Measurements from ENCODE around the gene COBL.

Gene COBL

DNA sequence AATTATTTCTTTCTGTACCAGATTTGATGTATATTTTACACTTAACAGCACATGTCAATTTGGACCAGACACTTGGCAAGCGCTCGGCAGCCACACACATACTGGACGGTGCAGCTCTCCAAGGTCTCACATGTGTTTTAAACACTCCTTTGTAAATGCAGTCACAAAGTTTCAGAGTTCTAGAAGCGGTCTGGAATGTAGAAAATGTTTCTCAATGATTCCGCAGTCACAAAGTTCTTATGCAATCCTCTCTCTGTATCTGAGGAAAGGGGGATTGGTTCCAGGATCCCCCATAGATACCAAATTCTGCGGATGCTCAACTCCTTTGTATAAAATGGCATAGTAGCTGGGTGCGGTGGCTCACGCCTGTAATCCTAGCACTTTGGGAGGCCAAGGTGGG lies 280.9 kb downstream of the COBL start:
- DNase-seq = no peak

DNA sequence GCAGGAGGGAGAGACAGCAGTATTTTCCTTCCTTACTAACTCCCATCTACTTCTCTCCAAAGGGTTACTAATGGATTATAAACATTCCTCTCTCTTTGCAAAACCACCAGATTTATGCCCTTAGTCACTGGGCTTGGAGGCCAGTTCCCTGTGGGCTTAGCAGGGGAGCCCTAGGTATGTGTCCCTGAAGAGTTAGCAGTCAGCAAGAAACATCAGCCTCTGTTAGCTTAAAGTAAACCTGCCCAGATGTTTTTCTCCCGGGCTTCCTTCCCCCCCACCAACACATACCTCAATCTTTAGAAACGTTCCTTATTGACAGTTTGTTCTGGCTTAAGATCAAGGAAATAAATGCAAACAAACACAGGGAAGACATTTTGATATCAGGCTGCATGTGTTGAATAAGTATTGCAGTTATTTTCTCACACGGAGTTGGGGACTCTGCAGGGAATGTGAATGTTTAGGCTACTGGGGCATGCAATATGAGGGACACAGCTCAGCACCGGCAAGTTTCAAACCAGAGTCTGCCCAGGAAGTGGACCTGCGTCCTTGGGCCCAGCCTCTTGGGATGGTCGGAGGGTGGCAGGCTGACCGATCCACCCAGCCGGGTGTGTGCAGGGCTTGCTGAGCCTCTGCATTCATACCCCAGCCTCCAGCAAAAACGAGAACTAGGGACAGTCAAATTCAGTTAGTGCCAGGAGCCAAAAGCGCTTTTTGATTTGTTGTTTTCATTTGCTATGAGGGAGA lies 281.9 kb downstream of the COBL start:
- DNase-seq = no peak

DNA sequence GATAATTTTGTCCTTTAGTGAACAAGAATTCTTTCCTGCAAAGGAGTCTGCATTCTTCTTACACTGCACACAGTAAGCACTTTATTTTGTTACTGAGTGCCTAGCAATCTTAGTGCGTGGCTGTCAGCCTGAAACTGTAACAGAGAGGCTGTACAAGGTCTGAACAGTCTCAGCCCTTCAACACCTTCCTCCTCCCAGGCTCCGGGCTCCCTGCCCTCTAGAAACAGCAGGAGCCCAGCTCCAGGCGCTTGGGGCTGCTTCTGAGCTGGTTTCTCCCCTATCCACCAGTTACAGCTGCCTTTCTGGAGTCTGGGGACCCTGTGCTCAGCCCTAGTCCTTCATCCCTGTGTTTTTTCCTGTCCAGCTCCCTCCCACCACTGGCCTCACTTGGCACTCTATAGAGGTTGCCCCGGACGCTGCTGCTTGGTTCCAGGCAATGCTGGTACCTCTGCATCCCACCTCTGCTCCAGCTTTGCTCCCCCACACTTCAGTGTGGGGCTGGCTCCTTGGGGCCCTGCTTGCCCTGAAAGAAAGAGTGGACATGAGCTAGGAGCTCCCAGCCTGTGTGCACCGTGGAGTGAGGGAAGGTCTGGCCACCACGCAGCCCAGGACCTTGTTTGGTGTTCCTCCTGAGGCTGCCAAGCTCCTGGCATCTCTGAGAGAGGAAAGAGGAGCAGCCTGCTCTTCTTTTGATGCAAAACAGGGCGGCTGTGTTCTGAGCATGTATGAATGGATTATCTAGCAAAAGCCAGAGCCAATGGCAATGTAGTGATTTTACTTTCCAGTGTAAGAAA lies 282.7 kb downstream of the COBL start:
- DNase-seq = no peak

DNA sequence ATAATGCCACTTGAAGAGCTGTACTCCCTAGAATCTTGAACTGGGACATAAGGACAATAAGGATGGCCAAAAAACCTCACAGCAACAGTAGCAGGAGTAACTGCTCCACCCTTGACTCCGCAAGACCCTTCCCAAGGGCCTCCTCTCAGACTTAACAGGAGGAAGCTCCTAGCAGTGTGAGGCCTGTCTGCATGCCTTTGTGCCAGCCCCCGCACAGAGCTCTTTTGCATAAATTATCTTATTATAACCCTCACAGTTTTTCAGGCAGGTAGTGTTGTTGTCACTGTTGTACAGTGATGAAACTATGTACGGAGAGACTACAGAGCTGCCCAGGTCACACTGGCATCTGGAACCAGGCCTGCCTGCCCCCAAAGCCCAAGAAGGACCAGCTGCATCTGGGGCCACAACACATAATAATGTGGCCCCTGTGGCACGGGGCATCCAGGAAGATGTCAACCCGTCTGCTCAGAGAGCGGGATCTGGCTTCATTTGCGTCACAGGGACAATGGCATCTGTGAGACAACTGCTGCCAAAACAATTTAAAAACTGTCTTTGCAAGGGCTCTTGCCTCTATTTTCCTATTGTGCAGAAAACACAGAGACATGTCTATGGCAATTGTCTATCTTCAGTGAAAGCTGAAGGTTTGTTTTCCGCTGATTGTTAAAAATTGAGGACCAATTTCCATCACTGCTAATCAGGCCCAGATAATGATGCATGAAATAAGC lies 284.7 kb downstream of the COBL start:
- DNase-seq = no peak

DNA sequence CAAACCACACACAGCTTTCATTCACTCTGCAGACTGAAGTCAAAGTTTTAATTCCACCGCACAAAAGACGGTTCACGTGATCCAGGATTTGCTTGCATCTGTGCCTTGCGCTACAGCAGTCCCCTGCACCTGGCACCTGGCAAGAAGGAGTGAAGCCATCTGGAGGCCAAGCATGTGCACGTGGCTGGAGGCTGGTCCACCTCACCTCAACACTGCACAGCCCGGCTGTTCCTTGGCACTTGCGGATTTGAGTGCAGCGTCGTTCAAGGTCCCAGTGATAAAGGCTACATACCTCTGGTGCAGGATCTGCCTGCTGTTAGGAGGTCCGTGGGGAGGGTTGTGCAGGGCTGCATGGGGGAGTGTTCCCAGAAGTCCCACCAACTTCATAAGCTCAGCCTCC lies 285.4 kb downstream of the COBL start:
- DNase-seq = no peak

DNA sequence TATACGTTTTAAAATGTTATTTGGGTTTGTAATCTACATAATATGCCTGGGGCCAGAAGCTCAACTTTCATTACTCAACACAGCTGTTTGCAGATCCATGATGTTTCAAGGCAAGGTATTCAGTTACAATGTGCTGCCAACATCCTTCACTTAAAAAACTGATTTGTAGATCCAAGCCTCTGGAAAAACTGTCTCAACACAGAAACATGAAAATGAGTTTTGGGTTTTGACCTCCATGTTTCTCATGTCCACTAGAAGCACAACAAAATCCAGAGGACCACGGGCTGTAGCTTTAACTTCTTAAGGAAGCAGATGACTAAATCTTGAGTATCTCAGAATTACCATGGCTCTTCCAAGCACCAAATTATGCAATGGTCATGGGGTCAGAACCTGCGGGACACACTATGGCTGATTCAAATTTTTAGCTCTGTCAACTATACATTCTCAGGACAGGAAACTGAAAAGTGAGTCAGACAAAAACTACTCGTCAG lies 286.9 kb downstream of the COBL start:
- DNase-seq = no peak

DNA sequence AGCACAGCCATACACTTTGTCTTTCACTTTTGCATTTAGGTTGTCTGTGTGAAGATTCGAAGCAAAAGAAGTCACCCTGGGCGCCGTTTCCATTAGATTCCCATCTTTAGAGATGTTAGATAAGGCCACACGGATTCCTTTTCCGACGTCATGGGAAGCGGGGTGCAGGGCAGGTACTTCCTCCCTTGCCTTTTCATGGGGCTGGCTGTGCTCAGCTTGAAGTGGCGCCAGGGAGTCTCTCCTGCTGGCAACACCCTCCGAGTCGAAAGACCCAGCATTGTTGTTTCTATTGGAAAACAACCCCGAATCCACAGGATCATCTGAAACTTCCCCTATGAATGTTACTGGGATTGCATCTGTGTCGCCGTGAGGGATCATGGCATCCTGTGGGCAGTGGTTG lies 287.5 kb downstream of the COBL start:
- no peak for DNase-seq

DNA sequence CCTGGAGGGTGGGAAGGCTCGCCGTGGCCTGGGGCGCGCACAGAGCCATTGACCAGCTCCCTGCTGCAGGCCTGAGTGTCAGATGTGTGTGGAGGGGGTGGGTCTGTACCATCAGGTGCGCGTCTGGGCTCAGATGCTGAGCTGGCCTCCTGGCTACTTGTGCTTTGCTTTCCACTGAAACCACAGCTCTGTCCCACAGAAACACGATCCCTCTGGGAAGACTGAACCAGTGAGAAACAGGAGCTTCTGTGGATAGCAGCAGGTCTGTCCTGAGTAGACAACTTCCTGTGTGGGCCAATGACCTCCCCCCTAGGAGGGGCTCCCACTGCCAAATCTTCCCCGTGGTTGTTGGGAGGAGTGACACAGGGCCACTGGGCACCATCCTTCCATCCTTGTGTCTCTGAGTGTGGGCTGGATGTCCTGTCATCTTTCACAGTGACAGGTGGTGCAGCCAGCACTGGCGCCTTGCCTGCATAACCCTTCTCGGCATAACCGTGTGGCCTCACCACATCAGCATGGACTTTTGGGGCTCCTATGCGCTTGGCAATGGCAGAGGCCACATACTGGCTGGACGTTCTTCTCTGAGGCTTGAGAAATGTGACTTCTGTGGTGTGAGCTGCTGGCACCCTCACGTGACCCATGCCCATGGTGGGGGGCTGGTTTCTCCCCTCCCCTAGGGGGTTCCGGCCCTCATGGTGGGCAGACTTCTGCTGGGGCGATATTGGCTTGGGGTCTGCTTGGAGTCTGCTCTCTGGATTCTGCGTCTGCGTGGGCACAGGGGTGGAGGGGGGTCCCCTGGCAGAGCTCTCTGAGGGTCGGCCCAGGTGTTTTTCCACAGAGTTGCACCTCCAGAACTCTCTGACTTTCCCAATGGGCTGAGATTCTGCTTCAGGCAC lies 288.4 kb downstream of the COBL start:
- no peak for DNase-seq

DNA sequence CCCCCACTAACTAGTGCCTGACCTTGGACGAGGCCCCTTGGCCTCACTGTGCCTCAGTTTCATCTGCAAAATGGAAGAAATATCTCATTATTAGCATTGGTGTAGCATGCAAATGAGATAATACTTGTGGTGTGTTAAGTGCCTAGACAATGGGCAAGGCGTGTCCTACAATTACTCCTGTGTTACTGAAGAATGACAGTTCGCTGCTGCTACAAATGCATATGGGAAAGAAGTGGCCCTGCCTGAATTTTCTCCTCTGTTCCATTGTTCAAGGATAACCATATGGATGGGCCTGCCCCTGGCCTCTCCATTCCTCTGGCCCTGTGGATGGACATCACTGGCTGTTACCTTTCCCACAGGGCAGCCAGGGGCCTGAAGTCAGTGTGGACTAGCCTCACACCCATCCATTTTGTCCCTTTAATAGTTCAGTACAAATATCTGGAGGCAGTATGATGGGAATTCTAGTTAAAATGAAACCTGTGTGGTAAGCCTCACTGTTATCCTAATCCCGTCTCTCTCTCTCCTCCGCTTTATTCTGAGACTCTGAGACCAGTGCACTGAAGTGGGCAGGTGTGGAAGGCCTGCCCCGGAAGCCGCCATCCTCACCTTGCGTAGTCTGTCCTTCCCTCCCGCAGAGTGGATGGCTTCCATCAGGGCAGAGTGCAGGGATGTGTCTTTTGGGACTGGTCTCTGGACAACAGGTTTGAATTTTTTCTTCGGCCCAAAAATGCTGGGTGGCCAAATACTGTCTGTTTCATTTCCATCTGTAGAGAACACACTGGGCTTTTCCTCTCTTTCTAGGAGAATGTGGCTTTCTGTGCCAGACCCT lies 289.3 kb downstream of the COBL start:
- no peak for DNase-seq

DNA sequence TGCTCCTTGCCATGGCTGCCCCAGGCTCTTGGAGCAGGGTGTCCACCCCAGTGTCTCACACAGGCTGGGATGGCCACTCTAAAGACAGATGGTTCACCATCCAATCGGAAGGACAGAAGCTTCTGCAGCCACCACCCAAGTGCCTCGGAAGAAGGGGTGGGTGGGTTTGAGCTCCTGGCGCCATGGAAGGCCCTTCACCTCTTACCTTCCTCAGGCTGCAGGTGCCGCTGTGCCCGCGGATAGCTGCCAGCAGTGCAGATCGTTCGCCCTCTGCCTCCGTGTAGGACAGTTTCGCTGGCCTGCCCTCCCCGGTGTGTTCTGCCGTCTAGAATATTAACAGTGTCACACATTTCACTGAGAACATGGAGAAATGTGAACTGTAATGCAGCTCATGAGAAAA lies 290.3 kb downstream of the COBL start:
- DNase-seq = no peak

DNA sequence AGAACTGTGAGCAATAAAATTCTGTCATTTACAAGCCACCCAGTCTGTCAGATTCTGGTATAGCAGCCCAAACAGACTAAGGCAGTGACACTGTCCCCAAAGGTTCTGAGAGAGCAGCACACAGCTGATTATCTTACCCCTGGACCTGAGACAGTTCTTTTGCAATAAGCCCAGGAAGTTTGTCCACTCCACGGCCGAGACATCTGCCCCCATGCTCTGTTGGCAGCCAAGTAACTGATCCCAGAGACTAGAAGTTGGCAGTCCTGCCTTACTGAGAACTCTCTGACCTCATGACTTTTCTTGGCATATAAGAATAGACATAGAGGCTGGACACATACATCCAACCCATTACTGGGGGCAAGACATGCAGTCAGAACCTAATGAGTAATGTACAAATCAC lies 290.9 kb downstream of the COBL start:
- DNase-seq = no peak

DNA sequence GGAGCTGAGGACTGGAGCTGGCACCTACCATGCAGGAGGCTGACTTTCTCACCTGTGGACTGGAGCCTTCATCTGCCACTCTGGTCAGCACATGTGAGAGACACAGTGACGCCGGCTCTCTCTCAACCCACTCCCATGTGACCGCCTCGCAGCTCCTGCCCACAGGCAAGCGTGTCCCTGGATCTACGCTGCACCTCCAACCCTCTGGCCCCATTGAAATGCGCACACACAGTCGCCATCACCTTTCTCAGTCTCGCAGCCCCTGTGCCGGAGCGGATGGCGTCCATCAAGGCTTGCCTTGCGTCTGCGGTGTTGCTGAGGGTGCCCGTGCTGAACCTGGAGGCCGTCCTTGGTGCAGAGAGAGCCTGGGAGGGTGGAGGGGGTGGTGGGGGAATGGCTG lies 291.7 kb downstream of the COBL start:
- no peak for DNase-seq

DNA sequence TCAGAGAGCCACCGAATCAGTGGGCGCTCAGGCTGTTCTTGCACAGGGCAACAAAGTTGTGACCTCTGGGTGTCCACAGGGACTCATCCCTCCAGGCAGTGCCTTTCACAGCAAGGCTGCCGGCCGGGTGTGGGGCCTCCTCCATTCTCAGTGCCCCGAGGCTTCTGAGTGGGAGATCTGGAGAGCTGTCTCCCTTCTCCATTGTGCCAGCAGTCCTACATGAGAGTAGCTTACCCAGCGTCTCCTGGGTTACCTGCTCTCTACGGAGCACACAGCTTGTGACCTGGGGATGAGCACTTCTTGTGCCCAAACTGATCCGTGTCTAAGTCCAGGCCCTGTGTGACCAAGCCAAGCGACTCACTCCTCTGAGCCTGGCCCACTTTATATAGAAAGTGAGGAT lies 293.1 kb downstream of the COBL start:
- no peak for DNase-seq

DNA sequence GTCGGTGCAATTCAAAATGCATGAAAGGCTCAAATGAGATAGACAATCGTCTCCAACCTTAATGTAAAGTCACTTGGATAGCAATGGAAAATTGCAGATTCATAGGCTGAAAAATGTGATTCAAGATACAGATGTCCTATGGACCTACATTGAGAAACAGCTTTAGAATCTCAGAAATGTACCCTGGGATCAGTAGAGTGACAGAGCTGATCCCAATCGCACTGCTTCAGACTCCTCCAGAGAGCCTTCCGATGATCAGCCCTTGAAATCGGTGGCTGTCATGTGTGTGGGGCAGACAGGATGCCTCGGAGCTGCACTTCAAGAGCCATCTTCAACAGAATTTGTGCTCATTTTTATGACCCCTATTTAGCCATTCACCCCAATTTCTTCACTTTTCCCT lies 293.8 kb downstream of the COBL start:
- DNase-seq = no peak

DNA sequence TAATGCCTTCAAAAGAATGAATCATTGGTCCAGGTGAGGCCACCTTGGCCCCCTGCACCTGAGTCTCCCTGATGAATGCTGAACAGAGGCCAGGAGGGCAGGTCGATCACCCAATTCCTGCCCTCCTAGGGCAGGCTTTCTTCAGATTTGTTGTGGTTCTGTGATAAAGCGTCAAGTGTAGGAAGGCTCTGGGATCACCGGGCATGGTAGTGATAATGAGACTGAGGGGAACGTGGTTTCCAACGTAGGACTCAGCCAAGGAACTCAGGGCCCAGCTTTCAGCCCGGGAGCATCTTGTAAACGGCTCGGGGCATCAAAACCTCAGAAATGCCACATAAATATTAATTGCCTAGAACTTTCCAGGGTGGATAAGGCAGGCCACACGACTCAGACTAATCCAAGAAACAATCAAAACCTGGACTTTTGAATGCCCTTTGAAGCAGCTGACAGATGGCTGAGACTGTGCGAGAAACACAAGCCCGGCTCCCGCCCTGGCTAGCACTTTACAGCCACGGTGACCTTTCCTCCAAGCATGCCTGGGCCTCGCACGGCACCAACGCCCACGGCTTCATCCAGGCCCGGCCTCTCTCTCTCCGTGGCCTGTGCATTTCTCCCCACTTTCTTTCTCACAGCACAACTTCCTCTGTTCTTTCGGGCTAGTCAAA lies 294.6 kb downstream of the COBL start:
- DNase-seq = no peak

DNA sequence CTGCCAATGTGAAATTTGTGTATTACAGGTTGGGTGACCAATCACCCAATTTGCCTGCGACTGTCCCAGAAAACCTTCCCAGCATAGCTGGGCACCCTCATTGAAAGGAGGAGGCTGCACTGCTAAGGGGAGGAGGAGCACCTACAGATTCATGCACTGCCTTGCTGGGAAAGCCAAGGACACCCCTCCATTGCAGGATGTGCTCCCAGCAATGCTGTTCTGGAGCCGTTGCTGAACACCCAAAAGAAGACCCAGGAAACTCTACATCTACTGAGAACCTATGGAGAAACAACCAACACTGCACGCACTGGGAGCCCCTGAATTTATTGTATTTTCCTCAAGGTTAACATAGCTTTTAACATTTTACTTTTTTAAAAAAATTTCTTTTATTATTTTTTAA lies 295.7 kb downstream of the COBL start:
- DNase-seq = no peak

DNA sequence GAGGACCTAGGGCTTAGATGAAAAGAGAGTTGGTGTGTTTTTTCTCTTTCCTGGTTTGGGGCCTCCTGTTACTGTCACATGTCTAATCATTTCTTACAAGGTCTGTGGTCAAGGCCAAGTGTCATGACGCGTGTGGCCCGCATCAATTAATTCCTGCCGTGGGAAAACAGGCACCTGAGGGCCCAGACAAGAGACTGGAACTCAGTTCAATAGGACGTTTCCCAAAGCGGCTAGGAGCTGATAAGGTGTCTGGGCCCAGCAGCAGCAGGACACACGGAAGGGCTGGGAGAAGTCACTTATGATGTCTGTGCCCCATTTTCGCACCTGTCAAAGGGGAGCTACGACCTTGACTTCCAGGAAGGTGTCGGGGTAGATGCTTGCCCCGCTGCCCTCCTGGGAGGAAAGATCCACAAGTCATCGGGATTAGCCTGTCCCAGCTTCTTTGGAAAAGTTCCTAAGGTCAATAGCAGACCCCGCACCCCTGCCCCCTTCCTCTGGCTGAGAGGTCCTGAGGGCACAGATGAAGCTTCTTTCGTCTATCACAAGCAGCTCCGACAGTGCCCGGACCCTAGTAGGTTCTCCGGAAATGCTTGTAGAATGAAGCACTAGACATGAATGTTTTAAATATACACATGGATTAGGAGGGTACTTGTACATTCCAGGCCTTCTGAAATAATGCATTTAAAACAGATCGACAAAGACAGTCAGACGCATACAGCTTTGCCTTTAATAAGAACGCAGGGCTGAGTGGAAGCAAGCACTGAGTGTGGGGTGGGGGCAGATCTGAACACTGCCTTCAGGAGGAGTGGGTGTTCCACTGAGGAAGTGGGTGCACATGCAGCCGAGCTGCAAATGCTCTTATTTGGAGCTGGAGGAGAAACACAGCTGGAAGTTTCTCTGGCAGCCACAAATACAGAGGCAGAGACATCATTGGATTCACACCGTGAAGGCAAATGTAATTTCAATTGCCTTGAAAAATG lies 296.4 kb downstream of the COBL start:
- no peak for DNase-seq

DNA sequence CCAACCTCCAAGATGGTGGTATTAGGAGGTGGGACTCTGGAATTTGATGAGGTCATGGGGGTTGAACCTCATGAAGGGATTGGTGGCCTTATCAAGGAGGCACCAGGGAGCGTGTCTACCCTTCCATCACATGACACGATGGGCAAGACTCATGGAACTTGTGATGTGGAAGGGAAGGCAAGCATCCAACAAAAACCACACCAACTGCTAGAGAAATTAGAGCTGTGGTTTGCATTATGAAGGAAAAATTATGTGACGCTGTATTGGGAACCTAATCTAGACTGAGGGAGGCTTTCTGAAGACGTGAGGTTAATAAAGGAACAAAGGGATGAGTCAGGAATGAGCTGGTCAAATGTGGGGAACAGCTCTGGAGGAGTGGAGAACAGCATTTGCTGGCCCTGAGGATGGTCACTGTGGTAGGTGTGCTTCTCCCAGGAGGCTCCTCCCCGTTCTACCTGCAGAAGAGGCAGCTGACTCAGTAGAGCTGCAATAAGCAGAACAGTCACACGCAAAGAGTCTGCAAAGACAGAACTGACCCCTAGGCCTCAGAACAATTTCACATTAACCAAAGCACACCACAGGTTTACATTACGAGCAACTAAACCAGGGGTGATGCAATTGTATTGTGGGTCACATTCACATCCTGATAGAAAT lies 297.3 kb downstream of the COBL start:
- DNase-seq = no peak
